ENCODE results near the gene FAM78A.

The FAM78A gene, protein sequence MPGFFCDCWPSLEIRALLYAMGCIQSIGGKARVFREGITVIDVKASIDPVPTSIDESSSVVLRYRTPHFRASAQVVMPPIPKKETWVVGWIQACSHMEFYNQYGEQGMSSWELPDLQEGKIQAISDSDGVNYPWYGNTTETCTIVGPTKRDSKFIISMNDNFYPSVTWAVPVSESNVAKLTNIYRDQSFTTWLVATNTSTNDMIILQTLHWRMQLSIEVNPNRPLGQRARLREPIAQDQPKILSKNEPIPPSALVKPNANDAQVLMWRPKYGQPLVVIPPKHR

GRCh38 chr9:131276094-131276888 lies at the start of gene FAM78A:
FAM78A (minus strand) TSS chr9:131276510; CDS start chr9:131276179, 331 bp downstream.
- DNase-seq: peak; percentile 60

GRCh38 chr9:131324736-131325679 lies 48.7 kb upstream of the FAM78A start:
- DNase-seq: no peak

DNA sequence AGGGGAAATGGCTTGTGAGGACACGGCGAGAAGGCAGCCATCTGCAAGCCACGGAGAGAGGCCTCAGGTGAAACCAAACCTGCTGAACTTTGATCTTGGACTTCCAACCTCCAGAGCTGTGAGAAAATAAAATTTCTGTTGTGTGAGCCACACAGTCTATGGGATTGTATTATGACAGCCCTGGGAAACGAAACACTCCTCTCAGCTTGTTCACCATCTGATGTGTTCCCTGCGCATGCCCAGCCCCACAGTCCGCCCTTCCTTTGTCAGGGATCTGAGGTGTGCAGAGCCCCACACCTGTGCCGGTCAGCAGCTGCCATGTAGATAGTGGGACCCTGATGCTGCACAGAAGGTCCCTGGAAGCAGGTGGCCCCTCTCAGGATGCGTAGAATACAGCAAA lies 47.3 kb upstream of the FAM78A start:
- no peak for DNase-seq

- DNase-seq: no peak
Measured at GRCh38 chr9:131320031-131320685, 43.8 kb upstream of the FAM78A start.

GRCh38 chr9:131319486-131319885 lies 43.2 kb upstream of the FAM78A start:
- DNase-seq: no peak

- peak; percentile 68 for DNase-seq
Measured at GRCh38 chr9:131318231-131319085, 42.1 kb upstream of the FAM78A start.

DNA sequence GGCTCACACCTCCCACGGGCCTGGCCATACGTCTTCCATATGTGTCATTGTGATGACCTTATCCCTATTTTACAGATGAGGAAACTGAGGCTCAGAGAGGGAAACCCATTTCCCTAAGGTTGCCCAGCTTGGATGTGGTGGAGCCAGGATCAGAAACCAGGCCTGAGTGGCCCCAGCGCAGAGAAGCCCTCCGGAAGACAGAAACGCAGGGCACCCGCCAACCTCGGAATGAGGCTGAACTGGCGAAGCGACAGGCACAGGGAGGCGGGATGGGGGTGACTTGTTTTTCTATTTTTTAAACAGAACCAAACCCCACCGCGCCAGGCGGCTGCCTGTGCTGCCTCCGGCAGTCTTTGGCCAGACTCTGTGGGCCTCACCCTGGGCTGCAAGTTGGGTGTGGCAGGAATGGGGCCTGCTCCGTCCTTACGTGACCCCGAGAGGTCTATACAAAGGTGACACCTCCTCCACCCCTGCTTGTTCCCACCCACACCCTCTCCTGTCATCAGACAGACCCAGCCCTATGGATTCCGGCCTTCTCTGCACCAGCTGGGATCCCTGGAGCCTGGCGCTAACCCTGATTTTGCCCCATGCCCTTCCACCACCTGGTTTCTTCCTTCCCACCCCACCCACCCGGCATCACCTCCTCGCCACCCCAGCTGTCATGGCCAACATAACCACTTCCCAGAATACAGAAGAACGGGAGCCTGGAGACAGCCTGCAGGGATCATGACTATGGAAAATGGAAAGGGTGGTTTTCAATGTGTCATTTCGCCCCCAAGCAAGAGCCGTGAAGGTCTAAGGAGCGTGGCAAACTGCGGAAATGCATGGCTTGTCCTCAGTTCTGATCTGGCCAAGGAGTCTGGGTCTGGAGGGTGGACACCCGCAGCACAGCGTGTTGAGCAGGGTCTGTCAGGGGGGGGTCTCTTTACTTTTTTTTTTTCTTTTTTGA lies 36.8 kb upstream of the FAM78A start:
- DNase-seq: no peak

- no peak for DNase-seq
Measured at GRCh38 chr9:131312246-131312645, 35.9 kb upstream of the FAM78A start.

- no peak for DNase-seq
Measured at GRCh38 chr9:131310833-131311554, 34.7 kb upstream of the FAM78A start.

DNA sequence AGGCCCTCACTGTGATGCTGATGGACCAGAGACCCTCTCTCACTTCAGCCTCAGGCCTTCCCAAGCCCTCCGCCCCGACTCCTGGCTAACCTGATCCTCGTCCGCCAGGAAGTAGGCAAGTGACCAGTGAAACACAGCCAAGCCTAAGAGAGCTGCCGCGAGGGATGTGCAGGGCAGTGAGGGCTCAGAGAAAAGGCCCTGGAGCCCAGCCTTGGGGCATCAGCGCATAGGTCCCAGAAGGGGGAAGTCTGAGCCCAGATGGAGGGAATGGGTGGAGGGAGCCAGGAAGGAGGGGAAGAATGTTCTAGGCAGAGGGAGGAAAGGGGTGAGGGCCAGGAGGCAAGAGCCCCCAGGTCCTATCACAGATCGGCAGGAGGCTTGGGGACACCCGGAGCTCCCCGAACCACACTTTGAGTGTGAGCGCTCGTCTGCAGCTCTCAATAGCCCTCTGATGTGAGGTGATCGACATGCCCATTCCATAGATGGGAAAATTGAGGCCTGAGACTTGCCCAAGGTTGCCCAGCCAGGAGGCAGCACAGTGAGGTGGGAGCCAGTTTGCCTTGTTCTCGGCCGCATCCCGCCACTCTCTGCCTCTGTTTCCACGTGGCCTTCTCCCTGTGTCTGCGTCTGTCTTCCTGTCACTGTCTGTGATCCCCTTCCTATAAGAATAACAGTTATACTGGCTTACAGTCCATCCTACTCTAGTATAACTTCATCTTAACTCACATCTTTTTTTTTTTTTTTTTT lies 33.4 kb upstream of the FAM78A start:
- DNase-seq: no peak

DNA sequence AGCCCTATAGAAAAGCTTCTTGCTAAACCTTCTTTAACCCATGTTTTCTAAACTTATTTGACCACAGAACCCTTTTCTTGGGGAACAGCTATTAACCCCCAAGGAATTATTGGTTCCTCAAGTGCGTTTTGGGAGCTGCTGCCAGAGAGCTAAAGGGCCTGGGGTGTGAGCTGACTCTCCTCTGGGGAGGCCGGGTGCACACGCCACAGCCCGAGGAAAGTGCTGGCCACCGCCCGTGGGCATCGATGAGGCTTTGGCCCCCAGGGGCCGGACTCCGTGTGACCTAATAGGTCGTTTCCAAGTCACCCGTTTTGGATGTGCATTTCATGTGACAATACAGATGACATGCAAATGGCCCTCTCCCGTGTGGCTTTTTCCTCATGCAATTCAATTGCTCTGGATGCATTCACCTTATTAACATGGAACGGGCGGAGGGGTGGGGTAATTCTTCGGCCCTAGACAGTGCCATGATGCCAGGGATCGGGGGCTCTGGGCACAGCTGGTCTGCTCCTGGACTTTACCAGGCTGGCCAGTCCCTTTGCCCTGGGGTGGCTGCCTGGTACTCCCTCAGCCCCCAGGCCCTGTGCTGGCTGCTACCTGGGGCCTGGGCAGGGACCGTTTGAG lies 32.7 kb upstream of the FAM78A start:
- no peak for DNase-seq

- DNase-seq: no peak
Measured at GRCh38 chr9:131308452-131308851, 32.1 kb upstream of the FAM78A start.

DNA sequence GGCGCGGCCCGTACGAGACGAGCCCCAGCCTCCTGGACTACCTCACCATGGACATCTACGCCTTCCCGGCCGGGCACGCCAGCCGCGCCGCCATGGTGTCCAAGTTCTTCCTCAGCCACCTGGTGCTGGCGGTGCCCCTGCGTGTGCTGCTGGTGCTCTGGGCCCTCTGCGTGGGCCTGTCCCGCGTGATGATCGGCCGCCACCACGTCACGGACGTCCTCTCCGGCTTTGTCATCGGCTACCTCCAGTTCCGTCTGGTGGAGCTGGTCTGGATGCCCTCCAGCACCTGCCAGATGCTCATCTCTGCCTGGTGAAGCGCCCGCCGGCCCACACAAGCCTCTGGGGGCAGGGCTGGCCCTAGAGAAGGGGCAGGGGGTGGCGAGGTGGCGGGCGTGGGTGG lies 31.7 kb upstream of the FAM78A start:
- DNase-seq: no peak

GRCh38 chr9:131306397-131307004 lies 30.2 kb upstream of the FAM78A start:
- no peak for DNase-seq

DNA sequence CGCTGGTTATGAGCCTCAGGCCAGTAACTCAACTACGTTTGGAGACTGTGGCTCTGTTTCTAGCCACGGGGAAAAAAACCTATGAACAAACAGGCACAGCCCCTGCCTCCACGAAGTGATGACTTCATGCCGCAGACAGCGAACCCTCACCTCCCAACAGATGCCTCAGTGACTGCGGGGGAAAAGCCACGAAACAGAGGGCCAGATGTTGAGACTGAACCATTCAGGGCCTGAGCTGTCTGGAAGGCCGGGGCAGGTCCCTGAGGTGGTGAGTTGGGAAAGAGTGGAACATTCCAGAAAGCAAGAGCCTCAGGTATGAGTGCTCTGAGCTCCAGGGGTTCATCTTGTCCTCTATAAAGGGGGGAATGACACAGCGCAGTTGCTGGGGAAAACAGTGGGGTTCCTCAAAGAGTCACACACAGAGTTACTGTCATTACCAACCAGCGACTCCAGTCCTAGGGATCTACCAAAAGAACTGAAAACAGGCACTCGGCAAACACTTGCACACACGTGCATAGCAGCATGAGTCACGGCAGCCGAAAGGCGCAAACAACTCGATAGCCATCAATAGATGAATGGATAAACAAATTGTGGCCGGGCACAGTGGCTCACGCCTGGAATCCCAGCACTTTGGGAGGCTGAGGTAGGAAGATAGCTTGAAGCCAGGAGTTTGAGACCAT lies 28.5 kb upstream of the FAM78A start:
- DNase-seq: no peak

DNA sequence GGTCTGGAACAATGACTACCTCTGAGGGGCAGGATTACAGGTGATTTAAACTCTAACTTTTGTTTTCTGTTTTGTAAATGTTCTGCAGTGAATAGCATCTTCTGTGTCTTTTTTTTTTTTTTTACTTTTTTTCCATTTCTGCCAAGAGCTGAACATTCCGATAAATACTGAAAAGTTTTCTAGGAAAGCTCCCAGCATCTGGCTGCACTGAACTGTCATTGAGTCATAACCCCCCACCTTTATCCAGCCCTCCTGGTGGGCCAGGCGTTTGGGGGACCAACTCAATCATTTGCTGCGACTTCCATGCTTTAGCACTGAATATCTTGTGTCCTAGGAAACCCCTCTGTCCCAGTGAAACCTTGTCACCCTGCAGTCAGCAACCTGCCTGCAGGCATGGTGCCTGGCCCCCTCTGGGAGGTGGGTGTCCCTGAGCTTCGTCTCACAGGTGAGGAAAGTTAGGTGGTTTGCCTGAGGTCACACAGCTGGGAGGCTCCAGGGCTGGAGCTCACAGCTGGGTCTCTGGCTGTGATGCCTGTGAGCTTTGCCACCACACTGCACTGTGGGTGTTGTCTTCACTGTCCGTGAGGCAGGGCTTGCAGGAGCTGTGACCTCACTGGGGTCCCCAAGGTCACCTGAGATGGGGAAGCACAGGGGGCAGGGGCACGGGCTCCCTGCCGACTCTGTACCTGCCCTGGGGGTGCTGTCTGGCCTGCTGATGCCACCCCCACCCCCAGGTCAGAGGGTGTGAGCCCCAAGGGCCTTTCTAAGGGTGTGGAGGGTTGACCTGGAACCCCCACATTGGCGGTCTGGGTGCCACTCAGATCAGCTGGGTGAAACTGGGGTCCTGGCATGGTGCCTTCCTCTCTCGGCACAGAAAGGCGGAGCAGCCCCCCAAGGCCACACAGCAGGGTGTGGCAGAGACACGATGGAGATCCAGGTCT lies 27.3 kb upstream of the FAM78A start:
- DNase-seq: no peak

Data from eye (tissue), 1 donor.